H9 (cell line): ENCODE measurements around the gene HSPA4. TPM values are rescaled to one million over a fixed set of nuclear protein-coding genes. Genes with fewer than 3 reads are reported as not detected.

Source experiments
- DNase-seq: peaks from one replicate; pipeline ENCODE4 v3.0.0-alpha.2; 2017
- H2AFZ ChIP-seq: one replicate; pipeline ENCODE4 v1.6.1; 2013; ENCODE audit warnings: mild to moderate bottlenecking, low read length, control low read depth, moderate library complexity
- H2AK5ac ChIP-seq: 2 replicates; pipeline ENCODE4 v1.6.1; 2013; ENCODE audit warnings: low read length, control low read depth, mixed read lengths; ENCODE audit not compliant: insufficient read length
- H2BK120ac ChIP-seq: one replicate; pipeline ENCODE4 v1.6.1; 2013; ENCODE audit warnings: low read depth, mild to moderate bottlenecking, low read length, control low read depth, inconsistent platforms; ENCODE audit not compliant: poor library complexity, severe bottlenecking
- H2BK12ac ChIP-seq: 2 replicates; pipeline ENCODE4 v1.6.1; 2013; ENCODE audit warnings: low read length, control low read depth, mixed read lengths, low read depth; ENCODE audit not compliant: insufficient read length
- H2BK15ac ChIP-seq: 2 replicates; pipeline ENCODE4 v1.6.1; 2013; ENCODE audit warnings: low read depth, low read length, control low read depth
- H2BK20ac ChIP-seq: one replicate; pipeline ENCODE4 v1.6.1; 2013; ENCODE audit warnings: low read depth, mild to moderate bottlenecking, low read length, control low read depth, inconsistent platforms; ENCODE audit not compliant: poor library complexity, severe bottlenecking
- H2BK5ac ChIP-seq: 2 replicates; pipeline ENCODE4 v1.6.1; 2013; ENCODE audit warnings: low read length, control low read depth, mixed read lengths; ENCODE audit not compliant: insufficient read length
- H3K14ac ChIP-seq: 2 replicates; pipeline ENCODE4 v1.6.1; 2013; ENCODE audit warnings: low read length, control low read depth; ENCODE audit not compliant: insufficient read depth
- H3K18ac ChIP-seq: 2 replicates; pipeline ENCODE4 v1.6.1; 2013; ENCODE audit warnings: low read depth, mild to moderate bottlenecking, mixed read lengths, low read length, control low read depth; ENCODE audit not compliant: insufficient read length
- H3K23ac ChIP-seq: 2 replicates; pipeline ENCODE4 v1.6.1; 2013; ENCODE audit warnings: low read length, control low read depth, mixed read lengths, low read depth; ENCODE audit not compliant: insufficient read length
- H3K23me2 ChIP-seq: 2 replicates; pipeline ENCODE4 v1.6.1; 2013; ENCODE audit warnings: low read depth, mild to moderate bottlenecking, mixed read lengths, low read length, control low read depth; ENCODE audit not compliant: insufficient read length, poor library complexity, severe bottlenecking
- H3K27ac ChIP-seq: 2 replicates; pipeline ENCODE4 v1.5.1; 2013; ENCODE audit warnings: low read length, control low read depth, mixed read lengths, low read depth; ENCODE audit not compliant: insufficient read length
- H3K27me3 ChIP-seq: 2 replicates; pipeline ENCODE4 v1.6.1; 2013; ENCODE audit warnings: low read length, control low read depth, inconsistent platforms; ENCODE audit not compliant: insufficient read depth
- H3K4ac ChIP-seq: 2 replicates; pipeline ENCODE4 v1.6.1; 2013; ENCODE audit warnings: low read depth, mild to moderate bottlenecking, control low read depth, inconsistent platforms, low read length, moderate library complexity
- H3K4me1 ChIP-seq: 2 replicates; pipeline ENCODE4 v1.6.1; 2013; ENCODE audit warnings: low read length, control low read depth, inconsistent platforms; ENCODE audit not compliant: insufficient read depth
- H3K4me2 ChIP-seq: 2 replicates; pipeline ENCODE4 v1.6.1; 2013; ENCODE audit warnings: low read length, control low read depth, mixed read lengths; ENCODE audit not compliant: insufficient read length, insufficient read depth
- H3K56ac ChIP-seq: 2 replicates; pipeline ENCODE4 v1.6.1; 2013; ENCODE audit warnings: low read depth, mild to moderate bottlenecking, mixed read lengths, low read length, control low read depth; ENCODE audit not compliant: insufficient read length
- H3K79me1 ChIP-seq: 2 replicates; pipeline ENCODE4 v1.6.1; 2013; ENCODE audit warnings: low read depth, mild to moderate bottlenecking, moderate library complexity, low read length, control low read depth, inconsistent platforms; ENCODE audit not compliant: insufficient read depth, poor library complexity, severe bottlenecking
- H3K79me2 ChIP-seq: 2 replicates; pipeline ENCODE4 v1.6.1; 2013; ENCODE audit warnings: low read length, control low read depth, inconsistent platforms; ENCODE audit not compliant: insufficient read depth
- H3K9ac ChIP-seq: 2 replicates; pipeline ENCODE4 v1.6.1; 2013; ENCODE audit warnings: low read length, control low read depth, mixed read lengths; ENCODE audit not compliant: insufficient read length; ENCODE audit errors: extremely low read depth
- H3K9me3 ChIP-seq: one replicate; pipeline ENCODE4 v1.6.1; 2013; ENCODE audit warnings: low read depth, low read length, inconsistent platforms; ENCODE audit not compliant: control insufficient read depth
- H3T11ph ChIP-seq: one replicate; pipeline ENCODE4 v1.6.1; 2013; ENCODE audit warnings: mild to moderate bottlenecking, low read length, control low read depth, inconsistent platforms
- H4K20me1 ChIP-seq: one replicate; pipeline ENCODE4 v1.6.1; 2013; ENCODE audit not compliant: control insufficient read depth, insufficient read length, insufficient read depth
- H4K5ac ChIP-seq: 2 replicates; pipeline ENCODE4 v1.6.1; 2013; ENCODE audit warnings: low read depth, mild to moderate bottlenecking, mixed read lengths, low read length, control low read depth; ENCODE audit not compliant: insufficient read length
- H4K8ac ChIP-seq: replicated peaks from 2 replicates; pipeline ENCODE4 v1.6.1; 2013; ENCODE audit warnings: low read length, control low read depth, mixed read lengths, low read depth; ENCODE audit not compliant: insufficient read length
- H4K91ac ChIP-seq: 2 replicates; pipeline ENCODE4 v1.6.1; 2013; ENCODE audit warnings: low read depth, mild to moderate bottlenecking, moderate library complexity, mixed read lengths, low read length, control low read depth; ENCODE audit not compliant: insufficient read length
- H3K27ac Mint-ChIP-seq, 3 experiments: 2 replicates in 2 of 3; 3 replicates in 1 of 3; pipeline ENCODE4 v1.8.0; 2020 to 2021; ENCODE audit warnings: mixed read lengths in 3 of 3, mild to moderate bottlenecking in 1 of 3, moderate library complexity in 1 of 3
- H3K27me3 Mint-ChIP-seq: 2 replicates; pipeline ENCODE4 v1.8.0; 2021; ENCODE audit warnings: low read depth, mild to moderate bottlenecking, moderate library complexity, mixed read lengths
- H3K36me3 Mint-ChIP-seq, 3 experiments: 2 replicates in 2 of 3; 3 replicates in 1 of 3; pipeline ENCODE4 v1.8.0; 2020 to 2021; ENCODE audit warnings: low read depth in 3 of 3, mixed read lengths in 3 of 3; ENCODE audit not compliant: insufficient read depth in 1 of 3
- H3K4me1 Mint-ChIP-seq, 2 experiments: 2 replicates each; pipeline ENCODE4 v1.8.0; 2020; ENCODE audit warnings: mixed read lengths in 2 of 2
- H3K4me3 Mint-ChIP-seq, 2 experiments: 2 replicates in 1 of 2; 3 replicates in 1 of 2; pipeline ENCODE4 v1.8.0; 2020 to 2021; ENCODE audit warnings: mild to moderate bottlenecking in 2 of 2, mixed read lengths in 2 of 2, moderate library complexity in 1 of 2
- H3K9me3 Mint-ChIP-seq, 2 experiments: 2 replicates in 1 of 2; 3 replicates in 1 of 2; pipeline ENCODE4 v1.8.0; 2020; ENCODE audit warnings: mild to moderate bottlenecking in 2 of 2, mixed read lengths in 2 of 2, moderate library complexity in 1 of 2
- CTCF ChIP-seq: fragments of 200-600 bp; sonication (generic); conservative IDR thresholded peaks from 3 replicates; pipeline ENCODE4 v1.8.0; 2021; ENCODE audit warnings: antibody characterized with exemption, mild to moderate bottlenecking
- WGBS: extraction: QIAGEN DNeasy Blood & Tissue Kit; methylation state at CpG from one replicate; pipeline ENCODE4 v1.1.7; 2013; ENCODE audit warnings: missing lambda C conversion rate, low lambda C conversion rate, mixed read lengths; ENCODE audit not compliant: insufficient read length; ENCODE audit errors: extremely low coverage; 5-methylcytosine and 5-hydroxymethylcytosine counted together
- total RNA-seq: library from RNA; stranded (reverse); gene quantifications from 2 replicates; pipeline ENCODE4 v1.2.1, GENCODE V29; 2021

Gene HSPA4
- total RNA-seq, 1 experiment from 2014 or later = 293 TPM

DNA sequence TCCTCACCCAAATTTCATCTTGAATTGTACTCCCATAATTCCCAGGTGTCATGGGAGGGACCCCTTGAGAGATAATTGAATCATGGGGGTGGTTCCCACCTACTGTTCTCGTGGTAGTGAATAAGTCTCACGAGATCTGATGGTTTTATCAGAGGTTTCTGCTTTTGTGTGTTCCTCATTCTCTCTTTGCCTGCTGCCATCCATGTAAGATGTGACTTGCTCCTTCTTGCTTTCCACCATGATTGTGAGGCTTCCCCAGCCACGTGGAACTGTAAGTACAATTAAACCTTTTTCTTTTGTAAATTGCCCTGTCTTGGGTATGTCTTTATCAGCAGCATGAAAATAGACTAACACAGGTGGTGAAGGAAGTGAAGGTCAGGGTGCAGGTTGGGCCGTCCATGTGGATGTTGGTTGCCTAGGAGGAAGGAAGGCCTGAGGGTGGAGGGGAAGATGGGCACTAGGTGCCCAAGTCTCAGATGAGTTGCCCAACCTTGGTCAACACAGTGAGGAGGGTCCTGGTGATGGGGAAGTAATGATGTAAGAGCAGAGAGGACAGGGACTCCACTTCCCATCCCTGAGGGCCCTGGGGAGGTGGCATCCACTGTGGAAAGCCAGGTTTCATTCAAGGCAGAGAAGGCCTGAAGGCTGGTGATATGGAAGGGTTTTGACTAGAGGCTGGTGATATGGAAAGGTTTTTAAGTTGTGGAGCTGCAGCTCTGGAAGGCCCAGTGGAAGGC is 92.6 kb downstream of the HSPA4 start:
- Histone ChIP-seq H2AK5ac (no peak overlapping the region), H4K8ac (no peak overlapping the region), H2AFZ (no peak overlapping the region), H3K79me2 (no peaks in the 10 kb centered on the region), H3K9me3 (no peaks in the 10 kb centered on the region), H2BK120ac (no peak overlapping the region), H3K4ac (no peak overlapping the region), H4K91ac (no peak overlapping the region), H3K14ac (no peak overlapping the region), H3K27ac (no peak overlapping the region), H4K20me1 (no peaks in the 10 kb centered on the region), H3K27me3 (no peaks in the 10 kb centered on the region; the same call in 1 of the 2 replicates), H3K23me2 (no peaks in the 10 kb centered on the region), H4K5ac (no peak overlapping the region), H2BK12ac (no peak overlapping the region), H3K23ac (no peak overlapping the region), H3K79me1 (no peaks in the 10 kb centered on the region), H2BK15ac (no peak overlapping the region), H3K9ac (no peak overlapping the region), H3T11ph (no peak overlapping the region), H3K4me1 (no peaks in the 10 kb centered on the region), H2BK5ac (no peak overlapping the region), H3K56ac (no peak overlapping the region), H2BK20ac (no peak overlapping the region), H3K4me2 (no peak overlapping the region), H3K18ac (no peak overlapping the region)
- H3K27me3 Mint-ChIP-seq = peaks cover 3% of the 10 kb centered on the region; the same call in 1 of the 2 replicates
- DNase-seq = no peak
- no peak overlapping the region; a peak in 1 of 7 replicates for H3K27ac Mint-ChIP-seq
- no CpG with 5 or more reads among the region's 4 CpGs for WGBS
- TF ChIP-seq CTCF = no peak
- H3K36me3 Mint-ChIP-seq = peaks cover 0 to 6% (median 4%) of the 10 kb centered on the region in 3 experiments; a peak in 4 of 7 replicates
- H3K4me1 Mint-ChIP-seq = peaks cover 6 to 7% of the 10 kb centered on the region in 2 experiments; a peak in 3 of 4 replicates
- peaks cover 8 to 11% of the 10 kb centered on the region in 2 experiments; a peak in 4 of 5 replicates for H3K9me3 Mint-ChIP-seq
- no peak overlapping the region for H3K4me3 Mint-ChIP-seq
